Calu3 (cell line): ENCODE results near the gene LGALS4. TPM values are rescaled to one million over a fixed set of nuclear protein-coding genes. Genes with fewer than 3 reads are reported as not detected.
A peak's percentile ranks its signal among the peaks of the same experiment; 100 is the strongest.
"Not testable (repeated sequence)": the region's sequence is repeated elsewhere in the genome, so short reads cannot be mapped to it uniquely, and the experiment has no call there.

Experiments
- BruUV-seq: library from RNA; stranded (reverse); fragments of 400-500 nt; replicated peaks from 2 replicates; lab custom pipeline; 2021; lab: Mats Ljungman, UMichigan
- CTCF ChIA-PET: fragments of 300-600 bp; sonication (Branson Sonifier 250); formaldehyde crosslinking; loops from one replicate; lab custom pipeline; 2022; ENCODE audit warnings: antibody characterized with exemption; lab: Charles Lee
- DNase-seq: peaks from one replicate; pipeline ENCODE4 v3.0.0; 2022
- H3K27ac Mint-ChIP-seq: one replicate; pipeline ENCODE4 v1.8.0; 2022; ENCODE audit warnings: mixed read lengths; ENCODE audit not compliant: unreplicated experiment
- H3K27me3 Mint-ChIP-seq: one replicate; pipeline ENCODE4 v1.8.0; 2022; ENCODE audit warnings: mixed read lengths; ENCODE audit not compliant: unreplicated experiment
- H3K36me3 Mint-ChIP-seq: one replicate; pipeline ENCODE4 v1.8.0; 2022; ENCODE audit warnings: mild to moderate bottlenecking, moderate library complexity, mixed read lengths; ENCODE audit not compliant: insufficient read depth, unreplicated experiment
- H3K4me1 Mint-ChIP-seq: one replicate; pipeline ENCODE4 v1.8.0; 2022; ENCODE audit warnings: mild to moderate bottlenecking, low read depth, mixed read lengths; ENCODE audit not compliant: unreplicated experiment
- H3K4me3 Mint-ChIP-seq: one replicate; pipeline ENCODE4 v1.8.0; 2022; ENCODE audit warnings: mild to moderate bottlenecking, low read depth, moderate library complexity, mixed read lengths; ENCODE audit not compliant: unreplicated experiment
- H3K9me3 Mint-ChIP-seq: one replicate; pipeline ENCODE4 v1.8.0; 2022; ENCODE audit warnings: low read depth, mixed read lengths; ENCODE audit not compliant: unreplicated experiment
- intact Hi-C: fragments of 100-400 bp; cut with micrococcal nuclease; formaldehyde crosslinking; loops from one replicate; pipeline ENCODE4 v1.10.0; 2022; ENCODE audit not compliant: unreplicated experiment
- total RNA-seq: library from RNA; stranded (reverse); gene quantifications from 2 replicates; pipeline ENCODE4 v1.2.3, GENCODE V29; 2022
- TF ChIP-seq, protein P1 (sequence below): fragments of 200-600 bp; IDR thresholded peaks from one replicate; pipeline ENCODE4 v1.8.0; 2022; ENCODE audit warnings: antibody characterized with exemption; ENCODE audit not compliant: unreplicated experiment

Gene LGALS4
- total RNA-seq, 1 experiment from 2014 or later: 321 TPM

DNA sequence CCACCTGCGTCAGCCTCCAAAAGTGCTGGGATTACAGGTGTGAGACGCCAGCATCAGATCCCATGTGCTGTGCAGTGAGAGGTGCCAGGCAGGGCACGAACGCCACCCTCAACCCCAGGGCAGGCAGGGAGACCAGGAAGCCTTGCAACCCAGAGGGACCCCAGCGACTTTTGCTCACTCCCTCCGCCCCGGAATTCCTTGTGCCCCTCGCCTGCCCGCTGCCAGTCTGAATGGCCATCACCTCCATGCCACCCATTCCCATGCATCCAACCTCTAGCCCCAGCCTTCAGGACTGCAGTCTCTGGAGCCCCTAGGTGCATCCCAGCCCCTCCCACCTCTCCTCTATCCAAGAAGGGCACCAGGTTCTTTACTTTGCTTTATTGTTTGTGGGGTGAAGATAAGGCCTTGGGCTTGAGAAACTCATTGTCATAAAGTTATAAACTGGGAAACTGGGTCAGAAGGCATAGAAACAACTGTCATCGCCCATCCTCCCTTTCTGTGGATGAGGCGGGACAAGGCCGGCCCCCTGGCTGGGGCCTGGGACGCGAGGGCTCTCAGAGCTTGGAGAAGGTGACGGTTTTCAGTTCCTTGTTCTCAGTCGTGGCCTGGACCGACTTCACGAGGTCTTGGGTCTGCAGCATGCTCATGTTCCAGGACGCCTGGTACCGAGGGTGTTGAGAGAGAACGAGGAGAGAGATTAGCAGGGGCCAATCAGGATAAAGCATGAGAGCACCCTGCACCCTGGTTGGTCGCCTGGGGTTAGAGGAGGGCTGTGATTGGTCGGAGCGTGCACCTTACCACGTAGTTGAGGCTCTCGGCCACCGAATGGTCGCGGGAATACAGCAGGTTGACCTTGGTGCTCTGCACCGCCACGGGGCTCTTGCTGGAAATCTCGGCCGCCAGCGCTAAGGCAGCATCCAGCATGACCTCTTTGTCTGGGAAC lies 2.6 kb upstream of the LGALS4 start:
- intact Hi-C loops: no loop called here
- DNase-seq: no peak
- BruUV-seq: TSS peak; percentile 0
- Mint-ChIP-seq H3K4me3 (no peak overlapping the region), H3K9me3 (no peaks in the 10 kb centered on the region), H3K27me3 (no peaks in the 10 kb centered on the region), H3K36me3 (peaks cover 81% of the 10 kb centered on the region), H3K4me1 (peaks cover 35% of the 10 kb centered on the region), H3K27ac (peak overlapping the region; percentile 31)
- TF ChIP-seq, protein P1, sequence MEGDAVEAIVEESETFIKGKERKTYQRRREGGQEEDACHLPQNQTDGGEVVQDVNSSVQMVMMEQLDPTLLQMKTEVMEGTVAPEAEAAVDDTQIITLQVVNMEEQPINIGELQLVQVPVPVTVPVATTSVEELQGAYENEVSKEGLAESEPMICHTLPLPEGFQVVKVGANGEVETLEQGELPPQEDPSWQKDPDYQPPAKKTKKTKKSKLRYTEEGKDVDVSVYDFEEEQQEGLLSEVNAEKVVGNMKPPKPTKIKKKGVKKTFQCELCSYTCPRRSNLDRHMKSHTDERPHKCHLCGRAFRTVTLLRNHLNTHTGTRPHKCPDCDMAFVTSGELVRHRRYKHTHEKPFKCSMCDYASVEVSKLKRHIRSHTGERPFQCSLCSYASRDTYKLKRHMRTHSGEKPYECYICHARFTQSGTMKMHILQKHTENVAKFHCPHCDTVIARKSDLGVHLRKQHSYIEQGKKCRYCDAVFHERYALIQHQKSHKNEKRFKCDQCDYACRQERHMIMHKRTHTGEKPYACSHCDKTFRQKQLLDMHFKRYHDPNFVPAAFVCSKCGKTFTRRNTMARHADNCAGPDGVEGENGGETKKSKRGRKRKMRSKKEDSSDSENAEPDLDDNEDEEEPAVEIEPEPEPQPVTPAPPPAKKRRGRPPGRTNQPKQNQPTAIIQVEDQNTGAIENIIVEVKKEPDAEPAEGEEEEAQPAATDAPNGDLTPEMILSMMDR: no peak
- CTCF ChIA-PET: no interaction called here

DNA sequence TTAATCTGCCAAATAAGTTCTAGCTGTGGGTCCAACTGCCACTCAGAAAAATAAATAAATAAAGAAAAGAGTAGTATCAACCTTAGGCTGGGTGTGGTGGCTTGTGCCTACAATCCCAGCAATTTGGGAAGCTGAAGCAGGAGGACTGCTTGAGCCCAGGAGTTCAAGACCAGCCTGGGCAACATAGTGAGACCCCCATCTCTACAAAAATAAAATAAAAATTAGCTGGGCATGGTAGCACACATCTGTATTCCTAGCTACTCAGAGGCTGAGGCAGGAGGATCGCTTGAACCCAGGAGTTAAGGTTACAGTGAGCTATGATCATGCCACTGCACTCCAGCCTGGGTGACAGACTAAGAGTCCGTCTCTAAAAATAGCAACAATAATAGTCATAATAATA lies 1.2 kb upstream of the LGALS4 start:
- H3K27me3 Mint-ChIP-seq: not testable (repeated sequence)

GRCh38 chr19:38813323-38813722 lies 578 bp upstream of the LGALS4 start:
- intact Hi-C loops: loop anchor here (5.0 kb wide), 1 partner anchor 81 kb away; no protein-coding TSS in a partner anchor
- CTCF ChIA-PET: interaction anchor here (0.8 to 1.2 kb wide), 3 partner anchors 9 to 87 kb away, joined by 3 to 7 read pairs (median 3); partner anchors contain the start of genes NFKBIB and SIRT2
- Mint-ChIP-seq H3K4me3 (peak overlapping the region; percentile 89), H3K27ac (peak overlapping the region; percentile 90), H3K9me3 (peaks cover 2% of the 10 kb centered on the region), H3K36me3 (peaks cover 83% of the 10 kb centered on the region), H3K4me1 (peaks cover 29% of the 10 kb centered on the region), H3K27me3 (no peaks in the 10 kb centered on the region)
- no peak for DNase-seq
- TF ChIP-seq, protein P1: no peak
- no TSS peak for BruUV-seq

More for the DNA sequence above, 1.2 kb upstream of the LGALS4 start:
- H3K9me3 Mint-ChIP-seq, H3K27ac Mint-ChIP-seq, DNase-seq, H3K4me3 Mint-ChIP-seq: not testable (repeated sequence)
- TSS peak; percentile 80 for BruUV-seq
- H3K4me1 Mint-ChIP-seq: peaks cover 31% of the 10 kb centered on the region
- CTCF ChIA-PET: interaction anchor here (0.6 to 0.7 kb wide), 3 partner anchors 66 to 195 kb away, joined by 3 to 5 read pairs (median 3); partner anchors contain the start of gene EIF3K
- intact Hi-C loops: loop anchor here (5.0 kb wide), 1 partner anchor 82 kb away; no protein-coding TSS in a partner anchor
- peaks cover 81% of the 10 kb centered on the region for H3K36me3 Mint-ChIP-seq

- Mint-ChIP-seq H3K36me3 (peaks cover 91% of the 10 kb centered on the region), H3K9me3 (peaks cover 2% of the 10 kb centered on the region), H3K4me1 (peaks cover 40% of the 10 kb centered on the region), H3K27me3 (no peaks in the 10 kb centered on the region), H3K27ac (peak overlapping the region; percentile 90), H3K4me3 (peak overlapping the region; percentile 89)
- DNase-seq: no peak
- TF ChIP-seq, protein P1: no peak
- CTCF ChIA-PET: interaction anchor here (0.6 to 1.2 kb wide), 7 partner anchors 8 to 398 kb away, joined by 3 to 7 read pairs (median 3); partner anchors contain the start of genes NFKBIB and SIRT2
- TSS peak; percentile 61 for BruUV-seq
- intact Hi-C loops: loop anchor here (5.0 kb wide), 1 partner anchor 80 kb away; no protein-coding TSS in a partner anchor
Observed at GRCh38 chr19:38812009-38812840, 520 bp downstream of the LGALS4 start.
